ENCODE results near the gene DNAH10. TPM values are rescaled to one million over a fixed set of nuclear protein-coding genes. Genes with fewer than 3 reads are reported as not detected.

The DNAH10 gene
- total RNA-seq, 4 donors from 2014 or later, result 0.14 to 0.20 TPM; not detected in 2

DNA sequence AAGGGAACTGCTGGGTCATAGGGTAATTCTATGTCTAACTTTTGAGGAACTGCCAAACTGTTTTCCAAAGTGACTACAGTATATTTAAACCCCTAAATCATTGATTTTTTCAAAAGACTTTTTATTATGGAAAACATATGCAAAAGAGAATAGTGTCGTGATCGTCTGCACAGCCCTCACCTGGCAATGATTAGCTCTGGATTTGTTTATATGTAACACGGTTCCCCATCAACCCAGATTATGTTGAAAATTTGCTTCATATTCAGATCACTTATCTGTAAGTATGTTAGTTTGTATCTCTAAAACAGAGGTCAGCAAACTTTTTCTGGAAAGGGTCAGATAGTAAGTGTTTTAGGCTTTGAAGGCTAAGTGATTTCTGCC is 157.9 kb downstream of the DNAH10 start:
- H3K4me3 ChIP-seq, result no peak overlapping the region
- no peaks in the 10 kb centered on the region for H3K36me3 ChIP-seq
- H3K9me3 ChIP-seq, result no peaks in the 10 kb centered on the region
- no peak for DNase-seq
- peaks cover 0 to 7% (median 3%) of the 10 kb centered on the region in 4 donors for H3K4me1 ChIP-seq
- TF ChIP-seq EP300 (IDR thresholded peaks at IDR 0.05; ENCODE audit: low read depth), result no peak
- TF ChIP-seq POLR2AphosphoS5 (IDR thresholded peaks at IDR 0.05), result no peak
- TF ChIP-seq, protein P1, sequence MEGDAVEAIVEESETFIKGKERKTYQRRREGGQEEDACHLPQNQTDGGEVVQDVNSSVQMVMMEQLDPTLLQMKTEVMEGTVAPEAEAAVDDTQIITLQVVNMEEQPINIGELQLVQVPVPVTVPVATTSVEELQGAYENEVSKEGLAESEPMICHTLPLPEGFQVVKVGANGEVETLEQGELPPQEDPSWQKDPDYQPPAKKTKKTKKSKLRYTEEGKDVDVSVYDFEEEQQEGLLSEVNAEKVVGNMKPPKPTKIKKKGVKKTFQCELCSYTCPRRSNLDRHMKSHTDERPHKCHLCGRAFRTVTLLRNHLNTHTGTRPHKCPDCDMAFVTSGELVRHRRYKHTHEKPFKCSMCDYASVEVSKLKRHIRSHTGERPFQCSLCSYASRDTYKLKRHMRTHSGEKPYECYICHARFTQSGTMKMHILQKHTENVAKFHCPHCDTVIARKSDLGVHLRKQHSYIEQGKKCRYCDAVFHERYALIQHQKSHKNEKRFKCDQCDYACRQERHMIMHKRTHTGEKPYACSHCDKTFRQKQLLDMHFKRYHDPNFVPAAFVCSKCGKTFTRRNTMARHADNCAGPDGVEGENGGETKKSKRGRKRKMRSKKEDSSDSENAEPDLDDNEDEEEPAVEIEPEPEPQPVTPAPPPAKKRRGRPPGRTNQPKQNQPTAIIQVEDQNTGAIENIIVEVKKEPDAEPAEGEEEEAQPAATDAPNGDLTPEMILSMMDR (IDR thresholded peaks at IDR 0.05), result no peak
- TF ChIP-seq POLR2A (IDR thresholded peaks at IDR 0.05), result no peak
- intact Hi-C loops (cut with DNase I; ENCODE audit: low total_unique reads) (no loop called here), in situ Hi-C loops (cut with MboI; ENCODE audit: low pct_ligation_motif_present in 1 of 4, low pct_unique_long_range_greater_than_20kb in 1 of 4, low sequenced_read_pairs in 3 of 4) (no loop called here)
- H3K27ac ChIP-seq, result no peak overlapping the region
- H3K27me3 ChIP-seq, result peaks cover 7% of the 10 kb centered on the region
- 58 to 71% methylated on average over 3 of the region's 3 CpGs for WGBS, 2 donors (ENCODE audit: low coverage in 1 of 2)

GRCh38 chr12:123923038-123923437 is 160.9 kb downstream of the DNAH10 start:
- Histone ChIP-seq H3K4me1 (no peaks in the 10 kb centered on the region), H3K9me3 (no peaks in the 10 kb centered on the region), H3K27ac (no peak overlapping the region), H3K36me3 (no peaks in the 10 kb centered on the region), H3K27me3 (peaks cover 7% of the 10 kb centered on the region), H3K4me3 (no peak overlapping the region)
- intact Hi-C loops (cut with DNase I; ENCODE audit: low total_unique reads) (no loop called here), in situ Hi-C loops (cut with MboI; ENCODE audit: low pct_ligation_motif_present in 1 of 4, low pct_unique_long_range_greater_than_20kb in 1 of 4, low sequenced_read_pairs in 3 of 4) (no loop called here)
- TF ChIP-seq POLR2AphosphoS5 (IDR thresholded peaks at IDR 0.05) (no peak), POLR2A (IDR thresholded peaks at IDR 0.05) (no peak), EP300 (IDR thresholded peaks at IDR 0.05; ENCODE audit: low read depth) (no peak)
- TF ChIP-seq, protein P1 (IDR thresholded peaks at IDR 0.05), result no peak
- DNase-seq, result no peak
- 80 to 82% methylated on average over 1 to 2 of the region's 2 CpGs for WGBS, 2 donors (ENCODE audit: low coverage in 1 of 2)

DNA sequence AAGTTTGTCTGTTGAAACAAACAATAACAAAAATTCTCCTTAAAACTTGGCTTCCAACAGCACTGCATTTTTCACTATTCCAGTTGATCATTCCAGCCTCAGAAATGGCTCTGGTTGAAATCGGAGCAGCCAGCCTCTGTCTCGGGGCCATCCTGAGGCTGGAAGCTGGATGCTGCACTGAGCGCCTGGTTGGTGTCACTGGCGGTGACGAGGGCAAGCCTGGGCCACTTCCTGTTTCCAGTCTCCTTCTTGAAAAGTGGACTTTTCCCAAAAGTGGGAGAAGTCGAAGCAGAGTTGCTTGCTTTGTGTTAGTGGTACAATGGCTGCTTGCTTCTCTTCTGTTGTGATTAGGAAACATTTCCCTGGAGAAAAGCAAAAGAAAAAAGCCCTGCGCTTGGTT is 161.8 kb downstream of the DNAH10 start:
- Histone ChIP-seq H3K36me3 (no peaks in the 10 kb centered on the region), H3K27ac (no peak overlapping the region), H3K27me3 (no peaks in the 10 kb centered on the region), H3K4me1 (no peaks in the 10 kb centered on the region), H3K9me3 (no peaks in the 10 kb centered on the region), H3K4me3 (no peak overlapping the region)
- intact Hi-C loops (cut with DNase I; ENCODE audit: low total_unique reads) (no loop called here), in situ Hi-C loops (cut with MboI; ENCODE audit: low pct_ligation_motif_present in 1 of 4, low pct_unique_long_range_greater_than_20kb in 1 of 4, low sequenced_read_pairs in 3 of 4) (no loop called here)
- 60 to 78% methylated on average over 1 to 7 of the region's 7 CpGs for WGBS, 2 donors (ENCODE audit: low coverage in 1 of 2)
- no peak for TF ChIP-seq EP300 (IDR thresholded peaks at IDR 0.05; ENCODE audit: low read depth)
- TF ChIP-seq POLR2AphosphoS5 (IDR thresholded peaks at IDR 0.05), result no peak
- TF ChIP-seq, protein P1 (IDR thresholded peaks at IDR 0.05), result no peak
- TF ChIP-seq POLR2A (IDR thresholded peaks at IDR 0.05), result no peak
- DNase-seq, result no peak

- intact Hi-C loops (cut with DNase I; ENCODE audit: low total_unique reads), result no loop called here
- no peak overlapping the region for H3K4me3 ChIP-seq
Measured at GRCh38 chr12:123924539-123924938, 162.4 kb downstream of the DNAH10 start.

More at GRCh38 chr12:123924539-123924938, 162.4 kb downstream of the DNAH10 start:
- Histone ChIP-seq H3K27me3 (no peaks in the 10 kb centered on the region), H3K27ac (no peak overlapping the region), H3K36me3 (no peaks in the 10 kb centered on the region), H3K4me1 (no peaks in the 10 kb centered on the region), H3K9me3 (no peaks in the 10 kb centered on the region)
- 87 to 88% methylated on average over 1 to 4 of the region's 4 CpGs for WGBS, 2 donors (ENCODE audit: low coverage in 1 of 2)
- in situ Hi-C loops (cut with MboI; ENCODE audit: low pct_ligation_motif_present in 1 of 4, low pct_unique_long_range_greater_than_20kb in 1 of 4, low sequenced_read_pairs in 3 of 4), result no loop called here
- no peak for DNase-seq
- TF ChIP-seq, protein P1 (IDR thresholded peaks at IDR 0.05), result no peak
- TF ChIP-seq POLR2A (IDR thresholded peaks at IDR 0.05), result no peak
- no peak for TF ChIP-seq POLR2AphosphoS5 (IDR thresholded peaks at IDR 0.05)
- TF ChIP-seq EP300 (IDR thresholded peaks at IDR 0.05; ENCODE audit: low read depth), result no peak
